ENCODE results near the gene CSNK1A1. TPM values are rescaled to one million over a fixed set of nuclear protein-coding genes. Genes with fewer than 3 reads are reported as not detected.

Gene CSNK1A1
- total RNA-seq, 4 donors from 2014 or later: 283 to 347 (median 336) TPM

GRCh38 chr5:149459891-149460290 is 91.3 kb downstream of the CSNK1A1 start:
- Histone ChIP-seq H3K9me3 (no peaks in the 10 kb centered on the region), H3K4me1 (peaks cover 29 to 56% (median 39%) of the 10 kb centered on the region in 4 donors), H3K27ac (replicated peaks in 1 of 4) (no peak overlapping the region), H3K36me3 (no peaks in the 10 kb centered on the region), H3K27me3 (no peaks in the 10 kb centered on the region), H3K4me3 (no peak overlapping the region)
- DNase-seq (ENCODE audit: extremely low spot score): no peak
- WGBS: 86% methylated on average over 5 of the region's 5 CpGs
- intact Hi-C loops (cut with DNase I): no loop called here
- TF ChIP-seq POLR2AphosphoS5 (IDR thresholded peaks at IDR 0.05): no peak
- no peak for TF ChIP-seq EP300 (IDR thresholded peaks at IDR 0.05)
- TF ChIP-seq POLR2A (IDR thresholded peaks at IDR 0.05; ENCODE audit: low read depth): no peak
- no peak for TF ChIP-seq CTCF (IDR thresholded peaks at IDR 0.05)

- no peaks in the 10 kb centered on the region for H3K27me3 ChIP-seq
- intact Hi-C loops (cut with DNase I): no loop called here
- 97% methylated on average over 3 of the region's 5 CpGs for WGBS
- no peaks in the 10 kb centered on the region for H3K36me3 ChIP-seq
- no peak overlapping the region for H3K4me3 ChIP-seq
- TF ChIP-seq CTCF (IDR thresholded peaks at IDR 0.05) (no peak), POLR2AphosphoS5 (IDR thresholded peaks at IDR 0.05) (no peak), POLR2A (IDR thresholded peaks at IDR 0.05; ENCODE audit: low read depth) (no peak), EP300 (IDR thresholded peaks at IDR 0.05) (no peak)
- H3K4me1 ChIP-seq: peaks cover 40 to 63% (median 48%) of the 10 kb centered on the region in 4 donors
- H3K9me3 ChIP-seq: no peaks in the 10 kb centered on the region
- no peak for DNase-seq (ENCODE audit: extremely low spot score)
- peak overlapping the region; percentile 68 to 88 (median 80) for H3K27ac ChIP-seq (replicated peaks in 1 of 4)
These were observed 93.9 kb downstream of the CSNK1A1 start for GRCh38 chr5:149457393-149457763.

GRCh38 chr5:149456597-149457392 is 94.4 kb downstream of the CSNK1A1 start:
- no peak for DNase-seq (ENCODE audit: extremely low spot score)
- Histone ChIP-seq H3K27ac (replicated peaks in 1 of 4) (peak overlapping the region; percentile 68 to 88 (median 80)), H3K4me1 (peaks cover 46 to 68% (median 53%) of the 10 kb centered on the region in 4 donors), H3K36me3 (no peaks in the 10 kb centered on the region), H3K9me3 (no peaks in the 10 kb centered on the region), H3K4me3 (no peak overlapping the region), H3K27me3 (no peaks in the 10 kb centered on the region)
- 64% methylated on average over 6 of the region's 6 CpGs for WGBS
- intact Hi-C loops (cut with DNase I): no loop called here
- TF ChIP-seq CTCF (IDR thresholded peaks at IDR 0.05) (no peak), POLR2AphosphoS5 (IDR thresholded peaks at IDR 0.05) (no peak), EP300 (IDR thresholded peaks at IDR 0.05) (no peak), POLR2A (IDR thresholded peaks at IDR 0.05; ENCODE audit: low read depth) (no peak)

- no peaks in the 10 kb centered on the region for H3K27me3 ChIP-seq
- peak overlapping the region; percentile 68 to 88 (median 80) for H3K27ac ChIP-seq (replicated peaks in 1 of 4)
- no peaks in the 10 kb centered on the region for H3K9me3 ChIP-seq
- TF ChIP-seq EP300 (IDR thresholded peaks at IDR 0.05): no peak
- peak; percentile 22 to 49 for TF ChIP-seq POLR2AphosphoS5 (IDR thresholded peaks at IDR 0.05)
- peaks cover 54 to 72% (median 62%) of the 10 kb centered on the region in 4 donors for H3K4me1 ChIP-seq
- no peak for DNase-seq (ENCODE audit: extremely low spot score)
- H3K36me3 ChIP-seq: no peaks in the 10 kb centered on the region
- H3K4me3 ChIP-seq: no peak overlapping the region
- intact Hi-C loops (cut with DNase I): no loop called here
- whole genome bisulfite sequencing: 46% methylated on average over 13 of the region's 13 CpGs
These were observed 95.3 kb downstream of the CSNK1A1 start for GRCh38 chr5:149455889-149456409.

- no peak overlapping the region for H3K4me3 ChIP-seq
- intact Hi-C loops (cut with DNase I): loop anchor here (5.0 kb wide), 1 partner anchor 33 kb away; no protein-coding TSS in a partner anchor
- no peaks in the 10 kb centered on the region for H3K9me3 ChIP-seq
- DNase-seq (ENCODE audit: extremely low spot score): no peak
- 83% methylated on average over 10 of the region's 10 CpGs for WGBS
- H3K27ac ChIP-seq (replicated peaks in 1 of 4): peak overlapping the region; percentile 88 to 90 (median 88)
- H3K4me1 ChIP-seq: peaks cover 75 to 94% (median 83%) of the 10 kb centered on the region in 4 donors
- no peaks in the 10 kb centered on the region for H3K36me3 ChIP-seq
- H3K27me3 ChIP-seq: no peaks in the 10 kb centered on the region
- TF ChIP-seq POLR2AphosphoS5 (IDR thresholded peaks at IDR 0.05) (no peak), EP300 (IDR thresholded peaks at IDR 0.05) (no peak), POLR2A (IDR thresholded peaks at IDR 0.05; ENCODE audit: low read depth) (no peak), CTCF (IDR thresholded peaks at IDR 0.05) (no peak)
These were observed 97.4 kb downstream of the CSNK1A1 start for GRCh38 chr5:149453618-149454415.

Data from esophagus muscularis mucosa (tissue), 4 donors.